Putamen (tissue), 1 donor: Measurements from ENCODE around the gene ZNF414.
"Not testable (repeated sequence)": the region's sequence is repeated elsewhere in the genome, so short reads cannot be mapped to it uniquely, and the experiment has no call there.

Source experiments
- DNase-seq: peaks from one replicate; pipeline ENCODE4 v3.0.0-alpha.2; 2016; ENCODE audit warnings: low spot score

The ZNF414 gene

DNA sequence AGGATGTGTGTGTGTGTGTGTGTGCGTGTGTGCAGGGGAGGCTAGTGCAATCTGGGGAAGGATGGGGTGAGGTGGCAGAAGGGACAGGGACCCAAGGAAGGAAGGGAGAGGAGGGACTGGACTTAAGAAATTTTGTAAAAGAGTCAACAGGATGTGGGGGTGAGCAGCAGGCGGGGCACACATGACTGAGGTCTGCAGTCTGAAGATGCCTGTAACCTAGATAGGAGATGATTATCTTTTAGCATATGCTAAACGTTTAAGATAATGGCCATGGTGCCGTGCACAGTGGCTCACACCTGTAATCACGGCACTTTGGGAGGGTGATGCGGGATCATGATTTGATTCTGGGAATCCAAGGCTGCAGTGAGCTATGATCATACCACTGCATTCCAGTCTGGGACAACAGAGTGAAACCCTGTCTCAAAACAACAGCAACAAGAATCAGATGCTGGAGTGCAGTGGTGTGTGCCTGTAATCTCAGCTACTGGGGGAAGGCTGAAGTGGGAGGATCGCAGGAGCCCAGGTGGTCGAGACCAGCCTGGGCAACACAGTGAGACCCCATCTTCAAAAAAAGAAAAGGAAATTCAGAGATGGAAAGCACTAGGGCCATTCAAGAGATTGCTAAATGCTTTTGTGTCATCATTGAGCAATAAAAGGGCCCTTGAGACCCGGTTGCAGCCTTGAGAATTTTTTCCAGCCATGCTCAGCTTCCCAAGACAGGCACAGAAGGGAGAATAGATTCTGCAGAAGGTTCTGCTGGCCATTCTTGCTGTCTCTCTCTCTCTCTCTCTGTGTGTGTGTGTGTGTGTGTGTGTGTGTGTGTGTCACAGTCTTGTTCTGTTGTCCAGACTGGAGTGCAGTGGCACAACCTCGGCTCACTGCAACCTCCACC is 3.8 kb upstream of the ZNF414 start:
- DNase-seq, result no peak

DNA sequence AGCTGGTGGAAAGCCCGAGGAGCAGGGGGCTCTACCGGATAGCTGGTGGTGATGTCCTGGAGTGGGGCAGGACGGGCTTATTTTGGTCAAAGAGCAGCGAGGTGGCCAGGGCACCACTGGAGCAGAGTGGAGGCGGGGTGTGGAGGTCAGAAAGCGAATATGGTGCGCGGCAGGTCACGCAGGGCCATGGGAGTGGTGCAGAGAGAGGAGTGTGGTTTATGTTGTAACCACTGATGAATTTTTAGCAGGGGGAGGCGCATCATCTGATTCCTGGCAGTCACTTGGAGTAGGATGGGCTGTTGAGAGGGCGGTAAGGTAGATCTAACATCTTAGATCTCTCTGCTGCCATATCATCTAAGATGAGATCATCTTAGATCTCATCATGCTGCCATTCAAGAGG is 1.4 kb upstream of the ZNF414 start:
- peak; percentile 49 for DNase-seq

DNA sequence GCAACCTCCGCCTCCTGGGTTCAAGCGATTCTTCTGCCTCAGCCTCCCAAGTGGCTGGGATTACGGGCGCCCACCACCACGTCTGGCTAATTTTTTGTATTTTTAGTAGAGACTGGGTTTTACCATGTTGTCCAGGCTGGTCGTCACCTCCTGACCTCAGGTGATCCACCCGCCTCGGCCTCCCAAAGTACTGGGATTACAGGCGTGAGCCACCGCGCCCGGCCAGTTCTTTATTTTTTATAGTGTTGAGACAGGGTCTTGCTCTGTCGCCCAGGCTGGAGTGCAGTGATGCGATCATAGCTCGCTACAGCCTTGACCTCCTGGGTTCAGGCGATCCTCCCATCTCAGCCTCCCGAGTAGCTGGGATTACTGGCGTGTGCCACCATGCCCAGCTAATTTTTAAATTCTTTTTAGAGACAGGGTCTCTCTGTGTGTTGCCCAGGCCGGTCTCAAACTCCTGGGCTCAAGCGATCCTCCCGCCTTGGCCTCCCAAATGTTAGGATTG is 590 bp upstream of the ZNF414 start:
- not testable (repeated sequence) for DNase-seq

DNA sequence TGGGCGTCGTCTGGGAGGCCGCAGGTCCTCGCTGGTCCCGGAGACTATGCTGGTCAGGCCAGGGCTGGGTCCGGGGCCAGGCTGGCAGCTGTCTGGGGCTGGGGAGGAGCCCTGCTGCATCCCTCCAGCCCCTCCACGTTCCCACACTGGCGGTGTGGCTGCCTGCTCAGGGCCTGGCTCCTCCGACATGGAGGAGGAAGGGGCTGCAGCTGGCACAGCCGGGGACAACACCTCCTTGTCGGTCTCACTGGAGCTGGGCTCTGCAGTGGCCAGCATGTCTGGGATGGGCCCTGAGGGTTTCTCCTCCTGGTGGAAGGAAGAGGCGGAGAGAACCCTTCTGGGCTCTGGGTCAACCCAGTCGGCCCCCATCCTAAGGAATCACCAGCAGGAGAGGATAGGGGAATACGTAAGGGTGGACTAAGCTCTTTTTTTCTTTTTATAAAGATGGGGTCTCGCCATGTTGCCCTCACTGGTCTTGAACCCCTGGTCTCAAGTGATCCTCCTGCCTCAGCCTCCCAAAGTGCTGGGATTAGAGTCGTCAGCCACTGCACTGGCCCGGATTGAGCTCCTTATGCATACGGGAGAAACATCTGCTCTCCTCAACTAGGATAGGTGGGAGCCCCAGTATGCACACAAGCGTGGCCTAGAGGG is 806 bp downstream of the ZNF414 start:
- no peak for DNase-seq

DNA sequence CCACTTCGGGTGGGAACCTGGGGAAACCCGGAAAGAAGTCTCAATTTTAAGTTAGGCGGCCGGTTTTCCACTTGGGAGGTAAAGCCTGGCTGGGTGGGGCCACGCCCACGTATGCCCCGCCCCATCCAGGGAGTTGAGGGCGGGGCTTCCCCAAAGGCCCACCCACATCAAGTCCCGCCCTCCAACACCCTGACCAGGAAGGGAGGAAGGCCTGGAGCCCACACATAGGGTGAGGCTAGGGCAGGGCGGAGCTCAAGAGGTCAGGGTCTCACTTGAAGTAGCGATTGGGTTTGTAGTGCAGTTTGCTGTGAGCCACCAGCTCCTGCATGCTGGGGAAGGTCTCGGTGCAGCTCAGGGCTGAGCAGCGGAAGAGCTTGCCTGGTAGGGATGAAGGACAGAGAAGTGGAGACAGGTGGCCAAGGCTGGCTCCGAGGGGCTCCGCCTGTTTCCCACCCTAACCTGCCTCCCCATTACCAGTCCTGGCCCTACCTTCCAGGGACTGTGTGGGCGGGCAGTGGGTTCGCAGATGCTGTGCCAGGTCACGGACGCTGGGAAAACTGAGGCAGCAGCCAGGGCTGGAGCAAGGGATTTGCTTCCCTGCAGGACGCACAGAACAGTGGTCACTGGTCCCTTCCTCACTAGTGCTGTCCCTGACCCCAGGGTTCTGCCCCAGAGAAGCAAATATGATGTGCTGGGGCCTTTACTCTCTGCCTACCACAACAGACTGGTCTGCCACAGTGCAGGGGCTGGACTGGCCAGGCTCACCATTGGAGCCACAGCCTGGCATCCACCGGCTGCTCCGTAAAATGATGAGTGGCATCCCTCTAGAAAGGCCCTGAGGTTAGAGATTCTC is 1.6 kb downstream of the ZNF414 start:
- DNase-seq, result no peak

DNA sequence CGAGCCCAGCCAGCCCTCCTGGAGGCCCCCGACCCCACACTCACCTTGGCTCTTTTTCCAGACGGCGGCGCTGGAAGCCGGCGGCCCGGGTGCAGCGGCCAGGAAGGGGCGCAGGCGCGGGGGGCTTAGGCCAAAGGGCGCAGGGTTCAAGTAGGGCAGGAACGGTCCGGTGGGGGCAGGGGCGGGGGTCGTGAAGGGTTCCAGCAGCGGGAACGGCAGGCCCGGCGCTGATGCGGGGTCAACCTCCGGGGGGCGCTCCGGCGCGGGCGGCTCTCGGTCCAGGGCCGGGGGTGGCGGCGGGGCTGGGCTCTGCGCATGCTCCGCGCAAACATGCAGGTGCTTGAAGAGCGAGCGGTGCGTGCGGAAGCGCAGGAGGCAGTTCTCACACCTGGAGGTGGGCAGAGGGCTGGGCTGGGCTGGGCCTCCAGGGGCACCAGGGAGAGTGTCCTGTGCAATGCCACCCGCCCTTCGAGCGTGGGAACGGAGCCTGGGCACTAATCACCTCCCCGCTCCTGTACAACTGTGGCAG is 2.3 kb downstream of the ZNF414 start:
- no peak for DNase-seq

DNA sequence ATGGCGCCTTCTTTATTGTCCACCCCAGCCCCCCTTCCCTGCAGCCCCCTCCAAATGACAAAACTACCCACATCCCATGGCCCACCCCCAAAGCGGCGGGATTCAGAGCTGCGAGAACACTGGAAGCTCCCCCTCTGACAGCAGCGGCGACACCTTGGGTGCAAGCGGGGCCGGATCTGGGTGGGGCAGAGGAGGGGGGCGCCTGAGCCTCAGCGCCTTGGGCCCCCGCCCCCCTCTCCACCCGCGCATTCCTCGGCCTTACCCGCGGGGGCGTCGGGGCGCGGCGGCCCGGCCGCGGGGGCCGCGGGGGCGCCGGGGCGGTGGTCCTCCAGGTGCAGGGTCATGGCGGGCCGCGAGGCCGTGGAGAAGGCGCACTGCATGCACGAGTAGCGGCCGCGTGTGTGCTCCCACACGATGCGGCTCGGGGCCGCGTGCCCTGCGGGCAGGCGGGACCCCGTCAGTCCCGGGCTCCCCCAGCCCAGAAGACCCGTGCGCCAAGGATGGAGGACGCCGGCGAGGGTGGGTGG is 3.3 kb downstream of the ZNF414 start:
- DNase-seq, result no peak

DNA sequence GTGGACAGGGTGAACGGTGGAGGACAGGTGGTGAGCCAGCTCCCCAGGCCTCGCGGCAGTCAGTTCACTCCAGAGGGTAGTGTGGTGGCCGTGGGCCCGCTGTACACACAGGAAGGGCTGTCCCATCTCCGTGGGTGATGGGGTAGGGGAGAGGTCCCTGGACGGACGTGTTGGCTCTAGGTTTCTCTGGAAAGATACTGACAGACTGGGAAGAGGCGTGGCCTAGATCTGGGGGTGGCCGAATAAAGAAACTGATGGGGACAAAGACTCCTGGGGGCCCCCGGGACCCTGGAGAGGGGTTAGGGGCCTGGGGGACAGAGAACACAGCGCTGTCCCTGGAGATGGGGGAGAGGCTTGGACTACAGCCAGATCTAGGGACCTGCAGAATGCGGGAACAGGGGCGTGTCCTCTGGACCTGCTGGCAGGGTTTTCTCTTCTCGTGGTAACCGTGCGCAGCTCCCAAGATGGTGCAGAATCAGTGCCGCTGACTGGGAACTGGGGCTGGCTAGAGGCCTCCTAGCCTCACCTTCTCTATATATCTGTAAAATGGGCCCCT is 7.5 kb downstream of the ZNF414 start:
- DNase-seq, result no peak

DNA sequence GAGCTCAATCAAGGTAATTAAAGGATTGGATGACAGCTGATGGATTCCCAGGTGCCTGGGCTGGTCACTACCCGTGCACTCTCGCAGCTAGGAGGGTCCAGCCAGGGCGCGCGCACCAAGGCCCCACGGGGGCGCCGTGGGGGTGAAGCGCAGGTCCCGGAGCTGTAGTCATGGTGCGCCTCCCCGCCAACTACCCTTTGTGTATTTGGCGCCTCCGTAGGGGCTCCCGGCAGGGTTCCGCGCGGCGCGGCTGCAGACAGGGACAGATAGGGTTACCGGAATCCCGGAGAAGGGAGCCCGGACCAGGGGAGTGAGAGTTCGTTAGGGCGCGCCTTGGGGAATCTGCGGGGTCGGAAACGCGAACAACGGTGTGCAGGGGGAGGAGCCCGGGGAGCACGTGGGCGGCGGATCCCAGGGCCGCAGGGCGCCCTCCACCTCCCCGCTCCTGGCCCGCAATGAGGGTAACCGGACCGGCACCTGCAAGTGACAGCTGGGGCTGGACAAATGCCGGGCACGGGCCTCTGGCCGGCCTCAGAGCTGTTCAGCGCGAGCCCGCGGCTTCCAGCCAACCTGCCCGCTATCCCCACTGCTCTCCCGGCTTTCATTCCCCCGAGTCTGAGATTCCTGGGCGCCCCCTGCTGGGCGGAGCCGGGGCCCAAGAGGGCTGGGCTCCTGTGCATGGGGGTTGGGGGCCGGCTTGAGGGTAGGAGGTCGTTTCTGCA is 8.1 kb downstream of the ZNF414 start:
- DNase-seq, result peak; percentile 74

DNA sequence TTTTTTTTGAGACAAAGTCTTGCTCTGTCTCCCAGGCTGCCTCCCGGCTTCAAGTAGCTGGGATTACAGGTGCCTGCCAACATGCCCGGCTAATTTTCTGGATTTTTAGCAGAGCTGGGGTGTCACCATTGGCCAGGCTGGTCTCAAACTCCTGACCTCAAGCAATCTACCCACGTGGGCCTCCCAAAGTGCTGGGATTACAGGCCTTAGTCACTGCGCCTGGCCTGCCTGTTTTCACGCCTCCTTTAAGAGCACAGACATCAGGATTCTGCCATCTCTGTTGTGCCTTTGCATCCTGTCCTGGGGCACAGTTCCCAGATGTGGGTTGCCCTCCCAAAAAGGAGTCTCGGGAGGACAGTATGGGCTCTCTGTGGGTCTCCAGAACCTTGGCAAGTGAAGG is 9.0 kb downstream of the ZNF414 start:
- no peak for DNase-seq

DNA sequence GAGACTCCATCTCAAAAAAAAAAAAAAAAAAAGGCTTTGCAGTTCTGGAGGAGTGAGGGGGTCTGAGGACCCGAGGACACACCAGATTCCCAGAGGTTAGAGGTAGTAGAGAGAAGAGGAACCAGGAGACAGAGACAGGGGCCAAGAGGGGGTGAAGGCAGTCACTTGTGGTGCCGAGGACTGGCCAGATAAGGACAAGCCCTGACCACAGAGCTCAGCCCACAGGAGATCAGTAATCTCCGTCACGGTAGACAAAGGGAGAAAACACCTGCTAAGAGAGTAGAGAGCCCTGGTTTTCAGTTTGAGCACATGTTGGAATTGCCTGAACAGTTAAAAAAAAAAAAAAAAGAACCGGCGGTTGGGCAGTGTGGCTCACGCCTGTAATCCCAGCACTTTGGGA is 9.8 kb downstream of the ZNF414 start:
- no peak for DNase-seq

DNA sequence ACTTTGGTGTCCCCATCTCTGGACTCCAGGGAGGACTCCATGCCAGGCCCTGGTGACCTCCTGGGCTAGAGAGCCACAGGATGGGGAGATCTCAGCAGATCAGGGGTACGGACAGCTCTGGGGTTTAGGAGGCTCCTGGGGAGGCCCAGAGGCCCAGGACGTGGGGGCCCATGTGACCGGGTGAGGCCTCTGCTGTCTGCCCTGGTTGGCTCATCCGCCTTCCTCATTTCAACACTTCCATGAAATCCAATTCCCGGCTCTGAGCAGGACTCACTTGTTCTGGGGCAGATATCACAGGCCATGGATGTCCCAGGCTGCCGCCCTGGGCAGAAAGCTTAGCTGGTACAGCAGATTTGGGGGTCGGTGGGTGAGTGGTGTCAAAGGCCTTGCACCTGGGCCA is 10.5 kb downstream of the ZNF414 start:
- DNase-seq, result no peak

DNA sequence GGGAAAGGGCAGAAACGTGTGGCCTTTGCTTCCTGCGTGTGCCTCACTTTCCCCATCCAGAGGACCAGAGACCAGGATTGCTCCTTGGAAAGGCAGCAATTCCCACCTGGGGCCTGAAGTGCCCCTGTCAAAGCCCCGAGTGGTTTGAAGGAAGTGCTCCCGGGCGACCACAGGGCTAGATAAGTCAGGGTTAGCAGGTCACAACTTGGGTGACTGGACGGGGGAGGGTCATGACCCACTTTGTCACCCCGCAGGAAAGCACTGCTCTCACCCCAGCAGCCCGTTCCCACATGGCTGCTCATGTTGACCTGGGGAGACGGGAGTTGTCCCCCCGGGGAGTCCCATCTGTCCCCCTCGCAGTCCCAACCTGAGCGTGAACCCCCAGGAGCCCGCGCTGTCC is 12.0 kb downstream of the ZNF414 start:
- no peak for DNase-seq

DNA sequence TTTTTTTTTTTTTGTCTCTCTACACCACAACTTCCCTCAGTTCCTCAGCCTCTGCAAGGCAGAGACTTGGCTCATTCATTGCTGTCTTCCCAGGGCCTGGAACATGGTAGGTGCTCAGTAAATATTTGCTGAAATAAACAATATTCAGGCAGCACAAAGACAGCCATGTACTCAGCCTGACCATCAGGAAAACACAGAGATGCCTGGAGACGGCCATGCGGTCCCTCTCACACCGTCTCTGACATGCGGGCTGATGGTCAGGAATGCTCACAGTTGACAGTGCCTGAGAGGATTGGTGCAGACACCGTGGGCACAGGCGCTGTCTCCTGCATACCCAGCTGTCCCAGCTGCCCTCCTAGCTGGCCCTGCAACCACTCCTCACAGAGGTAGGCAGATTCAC is 12.5 kb downstream of the ZNF414 start:
- DNase-seq, result no peak

DNA sequence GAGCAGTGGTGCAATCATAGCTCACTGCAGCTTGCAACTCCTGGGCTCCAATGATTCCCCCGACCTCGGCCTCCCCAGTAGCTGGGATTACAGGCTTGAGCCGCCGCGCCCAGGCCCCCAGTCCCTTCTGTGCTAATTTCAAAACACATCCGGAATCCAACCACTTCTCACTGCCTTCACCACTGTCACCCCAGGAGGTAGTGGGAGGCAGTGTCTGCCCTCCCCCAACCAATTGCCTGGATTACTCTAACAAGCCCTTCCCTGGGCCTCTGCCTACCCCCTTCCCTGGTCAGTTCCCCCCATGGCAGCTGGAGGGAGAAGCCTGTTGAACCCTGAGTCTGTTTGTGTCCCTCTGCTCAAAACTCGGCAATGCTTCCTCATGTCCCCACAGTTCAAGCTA is 13.8 kb downstream of the ZNF414 start:
- no peak for DNase-seq

DNA sequence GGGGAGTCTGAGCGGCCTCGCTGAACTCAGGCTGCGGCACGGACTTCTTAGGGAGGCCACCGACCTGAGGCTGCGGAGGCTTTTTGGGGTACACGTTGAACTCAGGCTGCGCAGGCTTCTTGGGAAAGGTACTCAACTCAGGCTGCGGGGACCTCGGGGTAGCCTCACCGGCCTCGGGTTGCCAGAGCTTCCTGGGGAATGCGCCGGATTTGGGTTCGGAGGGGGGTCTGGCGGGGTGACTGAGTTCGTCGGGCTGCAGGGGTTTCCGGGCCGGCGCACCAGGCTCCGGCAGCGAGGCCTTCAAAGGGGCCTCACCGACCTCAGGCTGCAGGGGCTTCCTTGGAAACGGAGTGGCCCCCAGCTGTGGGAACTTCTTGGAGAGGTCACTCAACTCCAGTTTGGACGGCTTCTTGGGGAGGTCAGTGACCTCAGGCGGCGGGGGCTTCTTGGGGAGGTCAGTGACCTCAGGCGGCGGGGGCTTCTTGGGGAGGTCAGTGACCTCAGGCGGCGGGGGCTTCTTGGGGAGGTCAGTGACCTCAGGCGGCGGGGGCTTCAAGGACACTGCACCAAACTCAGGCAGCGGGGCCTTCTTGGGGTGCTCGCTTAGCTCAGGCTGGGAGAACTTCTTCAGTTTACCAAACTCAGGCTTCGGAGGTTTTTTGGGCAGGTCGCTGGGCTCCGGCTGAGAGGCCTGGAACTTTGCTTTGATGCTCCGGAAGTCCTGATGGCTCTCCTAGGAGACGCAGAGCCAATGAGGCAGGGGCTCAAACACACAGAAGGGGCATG is 14.7 kb downstream of the ZNF414 start:
- no peak for DNase-seq

DNA sequence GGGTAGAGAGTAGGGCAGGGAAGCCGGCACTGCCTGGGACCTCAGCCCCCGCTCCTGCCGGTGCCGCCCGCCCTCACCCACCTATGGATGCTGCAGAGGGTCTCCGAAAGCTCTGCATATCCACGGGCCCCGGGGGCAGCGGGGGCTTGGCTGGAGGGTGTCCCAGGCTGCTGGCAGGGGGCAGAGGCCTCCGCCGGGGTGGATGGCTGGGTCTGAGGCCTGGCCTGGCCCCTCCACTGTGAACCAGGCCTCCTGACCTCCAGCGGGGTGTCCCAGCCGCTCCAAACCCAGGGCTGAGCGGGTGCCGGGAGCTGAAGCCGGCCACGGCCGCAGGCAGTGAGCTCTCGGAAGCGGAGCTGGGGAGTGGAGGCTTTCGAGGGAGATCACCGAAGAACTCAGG is 15.7 kb downstream of the ZNF414 start:
- DNase-seq, result no peak

DNA sequence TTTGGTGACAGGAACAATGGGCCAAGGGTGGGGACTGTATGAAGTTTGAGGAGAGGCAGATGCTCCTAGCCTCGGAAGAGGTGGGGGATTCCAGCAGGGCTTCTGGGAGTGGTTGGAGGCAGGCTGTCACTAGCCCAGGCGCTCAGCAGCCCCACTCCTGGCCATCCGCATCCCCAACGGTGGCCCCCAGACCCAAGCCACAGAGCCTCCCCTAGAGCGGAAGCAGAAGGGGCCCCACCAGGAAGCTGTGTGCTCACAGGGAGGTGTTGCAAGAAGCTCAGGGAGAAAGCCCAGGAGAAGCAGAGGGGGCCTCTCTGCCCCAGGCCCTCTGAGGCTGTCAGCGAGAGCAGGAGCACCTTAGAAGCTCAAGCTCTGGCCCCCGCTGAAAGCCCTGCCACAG is 19.8 kb downstream of the ZNF414 start:
- DNase-seq, result no peak

DNA sequence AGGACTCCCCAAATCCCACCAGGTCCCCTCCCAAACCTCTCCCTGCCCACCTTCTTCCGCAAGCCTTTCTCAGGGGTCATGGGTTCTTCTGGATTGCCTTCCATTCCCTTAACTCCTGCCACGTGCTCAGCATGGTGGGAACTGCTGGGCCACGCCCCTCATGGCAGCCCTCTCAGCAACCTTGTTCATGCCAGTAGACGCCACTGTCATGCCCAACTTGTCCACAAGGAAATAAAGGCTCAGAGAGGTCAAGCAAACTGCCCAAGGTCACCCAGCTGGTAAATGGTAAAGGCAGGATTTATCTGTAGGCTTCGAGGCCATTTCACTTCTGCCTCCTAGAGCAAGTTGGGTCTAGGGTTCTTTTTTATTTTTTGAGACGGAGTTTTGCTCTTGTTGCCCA is 22.4 kb downstream of the ZNF414 start:
- DNase-seq, result no peak

DNA sequence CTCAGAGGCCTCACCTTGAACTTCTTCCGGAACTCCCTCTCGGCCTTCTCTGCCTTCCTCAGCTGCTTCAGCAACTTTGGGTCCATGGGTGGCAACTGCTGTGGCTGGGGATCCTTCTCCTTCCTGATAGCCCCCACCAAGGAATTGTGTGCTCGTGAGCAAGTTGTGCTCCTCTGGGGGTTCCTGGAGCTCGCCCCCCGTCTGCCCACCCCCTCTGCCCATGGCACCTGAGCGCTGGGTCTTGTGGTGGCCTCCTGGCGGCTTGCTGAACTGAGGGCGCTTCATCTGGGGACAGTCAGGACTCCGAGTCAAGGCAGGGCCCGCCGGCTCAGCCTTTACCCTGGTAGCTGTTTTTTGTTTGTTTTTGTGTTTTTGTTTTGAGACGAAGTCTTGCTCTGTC is 23.1 kb downstream of the ZNF414 start:
- DNase-seq, result no peak
